Globus pallidus (tissue), 1 donor: ENCODE results near the gene PLAGL2.

Source experiments
- DNase-seq: peaks from one replicate; pipeline ENCODE4 v3.0.0-alpha.2; 2015; ENCODE audit warnings: low spot score

Gene PLAGL2

GRCh38 chr20:32149566-32150170 is 57.9 kb downstream of the PLAGL2 start:
- no peak for DNase-seq

- DNase-seq = no peak
Measured at GRCh38 chr20:32144898-32145662, 62.5 kb downstream of the PLAGL2 start.

- DNase-seq = no peak
Measured at GRCh38 chr20:32142991-32143390, 64.6 kb downstream of the PLAGL2 start.
